HEK293 (cell line): ENCODE results near the gene KCNH5.

Source experiments
- ZNF169 ChIP-seq: fragments of 450-650 bp; formaldehyde crosslinking; IDR thresholded peaks from 2 replicates; pipeline ENCODE4 v1.5.1; 2016; ENCODE audit warnings: missing biosample characterization, missing genetic modification characterization
- ZNF621 ChIP-seq: fragments of 450-650 bp; formaldehyde crosslinking; IDR thresholded peaks from 2 replicates; pipeline ENCODE4 v1.5.1; 2017; ENCODE audit warnings: missing biosample characterization, missing genetic modification characterization
- ZNF777 ChIP-seq: fragments of 450-650 bp; formaldehyde crosslinking; IDR thresholded peaks from 2 replicates; pipeline ENCODE4 v1.5.1; 2017; ENCODE audit warnings: missing biosample characterization, missing genetic modification characterization, borderline replicate concordance
- ZNF785 ChIP-seq: fragments of 450-650 bp; formaldehyde crosslinking; IDR thresholded peaks from 2 replicates; pipeline ENCODE4 v1.5.1; 2016; ENCODE audit warnings: missing biosample characterization, missing genetic modification characterization

DNA sequence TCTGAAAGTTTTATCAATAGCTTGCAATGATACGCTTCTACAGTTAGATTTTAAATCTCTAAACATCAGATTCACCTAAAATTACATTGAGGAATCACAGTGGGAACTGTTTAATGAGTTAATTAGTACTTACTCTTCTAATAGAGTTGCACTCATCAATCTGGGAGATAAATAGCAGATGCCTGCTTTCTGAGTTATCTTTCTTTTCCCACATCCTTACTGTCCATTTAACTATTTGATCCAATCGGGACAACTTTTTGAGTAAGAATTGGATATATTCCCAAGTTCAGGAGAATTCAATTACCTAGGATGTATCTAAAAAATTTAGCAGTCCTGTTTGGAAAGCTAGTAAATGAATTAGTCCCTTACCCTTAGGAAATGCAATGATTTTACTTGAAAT is 162.3 kb downstream of the KCNH5 start:
- no peak for TF ChIP-seq ZNF621
- no peak for TF ChIP-seq ZNF777 (tag by site-specific recombination)
- no peak for TF ChIP-seq ZNF785 (tag by site-specific recombination)
- TF ChIP-seq ZNF169 (tag by site-specific recombination) = no peak
